GM12878 (cell line): ENCODE data around the gene ZNF496. TPM values are rescaled to one million over a fixed set of nuclear protein-coding genes. Genes with fewer than 3 reads are reported as not detected.

Experiments used
- ATAC-seq: fragments of 200-7000 bp; cut with Tn5 transposase; 3 replicates; pipeline ENCODE4 v1.9.1; 2020; ENCODE audit warnings: mild to moderate bottlenecking, moderate library complexity
- BruUV-seq: library from RNA; stranded (reverse); fragments of 400-500 nt; replicated peaks from 2 replicates; lab custom pipeline; 2021; lab: Mats Ljungman, UMichigan
- CTCF ChIA-PET: fragments of 300-600 bp; sonication (Branson Sonifier 250); formaldehyde crosslinking; extraction: SDS; loops from one replicate; lab custom pipeline; 2021; ENCODE audit warnings: inconsistent platforms; lab: Yijun Ruan, JAX
- POLR2A ChIA-PET: fragments of 350-600 bp; formaldehyde crosslinking; extraction: SDS; loops from one replicate; lab custom pipeline; 2021; ENCODE audit warnings: inconsistent platforms; lab: Charles Lee
- RAD21 ChIA-PET: fragments of 300-600 bp; sonication (Branson Sonifier 250); formaldehyde crosslinking; loops from one replicate; lab custom pipeline; 2023; ENCODE audit warnings: antibody characterized with exemption; ENCODE audit not compliant: unreplicated experiment; lab: Charles Lee
- SMC1A ChIA-PET: fragments of 300-600 bp; sonication (Branson Sonifier 250); formaldehyde crosslinking; loops from one replicate; lab custom pipeline; 2023; ENCODE audit not compliant: unreplicated experiment, uncharacterized antibody; lab: Charles Lee
- DNase-seq: peaks from one replicate; pipeline ENCODE4 v3.0.0-alpha.2; 2011; ENCODE audit warnings: low read depth, low spot score
- FAIRE-seq: peaks from 3 replicates; lab custom pipeline; 2011; peaks lifted over from hg19 to GRCh38; lab: Jason Lieb, UNC
- H2AFZ ChIP-seq: 2 replicates; pipeline ENCODE4 v1.6.0; 2011; ENCODE audit warnings: low read depth, low read length, control low read depth; ENCODE audit not compliant: control insufficient read depth
- H3K27ac ChIP-seq: 2 replicates; pipeline ENCODE4 v1.5.1; 2011; ENCODE audit warnings: control low read depth; ENCODE audit not compliant: control insufficient read depth, insufficient read depth
- H3K27me3 ChIP-seq, 2 experiments: replicated peaks in 1 of 2; 2 replicates each; pipeline versions ENCODE4 v1.6.0 to v1.6.1; 2011; ENCODE audit warnings: low read length in 1 of 2; ENCODE audit not compliant: control insufficient read depth in 2 of 2, insufficient read depth in 2 of 2
- H3K36me3 ChIP-seq, 2 experiments: 2 replicates each; pipeline ENCODE4 v1.5.1; 2011; ENCODE audit warnings: low read length in 1 of 2; ENCODE audit not compliant: control insufficient read depth in 2 of 2, insufficient read depth in 2 of 2
- H3K4me1 ChIP-seq: 2 replicates; pipeline ENCODE4 v1.6.1; 2011; ENCODE audit warnings: mild to moderate bottlenecking, low read length, moderate library complexity, mixed read lengths; ENCODE audit not compliant: control insufficient read depth, insufficient read depth
- H3K4me2 ChIP-seq: 2 replicates; pipeline ENCODE4 v1.6.0; 2011; ENCODE audit warnings: control low read depth; ENCODE audit not compliant: control insufficient read depth, insufficient read depth
- H3K4me3 ChIP-seq: fragments of 200-600 bp; sonication (generic); 2 replicates; pipeline ENCODE4 v1.5.1; 2016
- H3K79me2 ChIP-seq: 2 replicates; pipeline ENCODE4 v1.6.0; 2011; ENCODE audit warnings: low read length; ENCODE audit not compliant: control insufficient read depth, insufficient read depth
- H3K9ac ChIP-seq: 2 replicates; pipeline ENCODE4 v1.8.0; 2011; ENCODE audit warnings: low read length, control low read depth, mixed read lengths; ENCODE audit not compliant: control insufficient read depth, insufficient read depth
- H3K9me3 ChIP-seq: replicated peaks from 3 replicates; pipeline ENCODE4 v1.5.1; 2011; ENCODE audit warnings: mild to moderate bottlenecking, low read length; ENCODE audit not compliant: control insufficient read depth, insufficient read depth
- H4K20me1 ChIP-seq: 2 replicates; pipeline ENCODE4 v1.6.0; 2011; ENCODE audit not compliant: control insufficient read depth, insufficient read depth
- CBX5 ChIP-seq: sonication (generic); IDR thresholded peaks from 2 replicates; pipeline ENCODE4 v1.6.1; 2016; ENCODE audit warnings: low read depth, moderate library complexity, mild to moderate bottlenecking, inconsistent platforms
- E4F1 ChIP-seq: fragments of 450-650 bp; IDR thresholded peaks from 2 replicates; pipeline ENCODE4 v1.6.1; 2018; ENCODE audit warnings: borderline replicate concordance, mild to moderate bottlenecking; ENCODE audit not compliant: partially characterized antibody
- EGR1 ChIP-seq, 2 experiments: IDR thresholded peaks; 1 replicate in 1 of 2; 2 replicates in 1 of 2; pipeline ENCODE4 v1.6.1; 2011 to 2012; ENCODE audit warnings: low read depth in 2 of 2, low read length in 2 of 2, borderline replicate concordance in 1 of 2, mild to moderate bottlenecking in 1 of 2, moderate library complexity in 1 of 2
- FOXM1 ChIP-seq: IDR thresholded peaks from 2 replicates; pipeline ENCODE4 v1.6.1; 2012; ENCODE audit warnings: low read depth, mild to moderate bottlenecking, inconsistent platforms, low read length, moderate library complexity
- HDGF ChIP-seq: fragments of 450-650 bp; IDR thresholded peaks from 2 replicates; pipeline ENCODE4 v1.6.1; 2016; ENCODE audit warnings: antibody characterized with exemption
- MLLT1 ChIP-seq: fragments of 450-650 bp; IDR thresholded peaks from 2 replicates; pipeline ENCODE4 v1.6.1; 2016; ENCODE audit warnings: mild to moderate bottlenecking
- NR2F1 ChIP-seq: fragments of 450-650 bp; conservative IDR thresholded peaks from 2 replicates; pipeline ENCODE4 v1.6.1; 2017; ENCODE audit warnings: mild to moderate bottlenecking
- PBX3 ChIP-seq: IDR thresholded peaks from 2 replicates; pipeline ENCODE4 v1.6.1; 2011; ENCODE audit warnings: mild to moderate bottlenecking, low read depth, low read length, moderate library complexity; ENCODE audit not compliant: insufficient replicate concordance
- RCOR1 ChIP-seq: conservative IDR thresholded peaks from 2 replicates; pipeline ENCODE4 v1.6.1; 2012; ENCODE audit warnings: low read depth, low read length, improper control_type of control experiment
- ZBTB40 ChIP-seq: fragments of 450-650 bp; IDR thresholded peaks from 2 replicates; pipeline ENCODE4 v1.6.1; 2016; ENCODE audit warnings: mild to moderate bottlenecking, moderate library complexity, borderline replicate concordance
- ZNF217 ChIP-seq: fragments of 450-650 bp; IDR thresholded peaks from 2 replicates; pipeline ENCODE4 v1.6.1; 2017; ENCODE audit warnings: antibody characterized with exemption, mild to moderate bottlenecking
- WGBS: methylation state at CpG from one replicate; pipeline ENCODE4 v1.1.6; 2016; ENCODE audit warnings: low lambda C conversion rate; ENCODE audit not compliant: insufficient replicate concordance, insufficient coverage; ENCODE audit errors: missing lambda C conversion rate; 5-methylcytosine and 5-hydroxymethylcytosine counted together
- in situ Hi-C: fragments of 300-500 bp; cut with MboI; formaldehyde crosslinking; loops from 9 replicates; pipeline ENCODE4 v1.14.3; 2018; ENCODE audit warnings: mixed read lengths
- intact Hi-C: fragments of 100-400 bp; cut with micrococcal nuclease; formaldehyde crosslinking; loops from one replicate; pipeline ENCODE4 v1.14.2; 2022; ENCODE audit not compliant: unreplicated experiment
- polyA plus RNA-seq, 11 experiments: library from polyadenylated mRNA; depleted of rRNA in 4 of 11; unstranded in 6 of 11; stranded (reverse) in 5 of 11; fragments of >200 nt; fragmentation: Nextera tagmentation in 4 of 11; fragmentation: Illumina TruSeq in 1 of 11; extraction: Ambion mirVana in 4 of 11; extraction: Trizol in 1 of 11; gene quantifications; 1 replicate in 1 of 11; 2 replicates in 10 of 11; pipeline versions ENCODE4 v1.2.1 to v1.2.3, GENCODE V29; 2011 to 2016; ENCODE audit warnings: inconsistent platforms in 2 of 11, missing spikeins in 2 of 11, low read depth in 1 of 11
- total RNA-seq, 4 experiments: library from RNA; depleted of rRNA in 3 of 4; stranded (reverse); fragments of >200 nt in 3 of 4; fragmentation: Illumina TruSeq in 1 of 4; extraction: Trizol in 1 of 4; gene quantifications; 2 replicates each; pipeline versions ENCODE4 v1.2.1 to v1.2.3, GENCODE V29; 2013 to 2021

The ZNF496 gene
- total and polyA plus RNA-seq, 10 of the 15 experiments (the other 5 are each of a cell fraction or from before 2014, with no cell fraction given): 1.6 to 26.4 (median 12.5) TPM

- ChIA-PET POLR2A (interaction anchor here (0.7 to 1.5 kb wide), 2 partner anchors 32 to 148 kb away, joined by 4 to 6 read pairs; no protein-coding TSS in a partner anchor), CTCF (interaction anchor here (1.3 to 1.5 kb wide), 3 partner anchors 13 to 28 kb away, joined by 3 to 10 read pairs (median 9); no protein-coding TSS in a partner anchor), RAD21 (interaction anchor here (1.0 to 1.7 kb wide), 2 partner anchors 13 to 28 kb away, joined by 3 to 4 read pairs; partner anchors contain the start of gene ZNF496), SMC1A (interaction anchor here (1.0 to 1.8 kb wide), 7 partner anchors 9 to 148 kb away, joined by 3 to 8 read pairs (median 3); no protein-coding TSS in a partner anchor)
- TF ChIP-seq ZBTB40 (no peak), FOXM1 (no peak), HDGF (no peak), E4F1 (no peak), NR2F1 (no peak), MLLT1 (no peak; the same call in 1 of the 2 replicates), RCOR1 (no peak), EGR1 (IDR thresholded peaks at IDR 0.05; ENCODE audit: borderline replicate concordance in 1 of 2, low read depth in 2 of 2, low read length in 2 of 2) (no peak), PBX3 (no peak), ZNF217 (no peak), CBX5 (no peak)
- Histone ChIP-seq H3K4me3 (no peak overlapping the region), H3K9ac (no peak overlapping the region), H3K36me3 (no peaks in the 10 kb centered on the region), H3K9me3 (peaks cover 2% of the 10 kb centered on the region; the same call in 2 of the 3 replicates), H3K4me2 (no peak overlapping the region), H4K20me1 (no peaks in the 10 kb centered on the region), H3K4me1 (peaks cover 13% of the 10 kb centered on the region), H3K27ac (no peak overlapping the region), H3K27me3 (no peaks in the 10 kb centered on the region), H3K79me2 (no peaks in the 10 kb centered on the region), H2AFZ (no peak overlapping the region)
- no peak for DNase-seq
- in situ Hi-C loops: loop anchor here (25.0 kb wide), 1 partner anchor 1077 kb away; the partner anchor contains the start of gene OR2T2
- intact Hi-C loops: no loop called here
- FAIRE-seq: no peak
- BruUV-seq: no TSS peak
- WGBS: 77% methylated on average over 13 of the region's 13 CpGs
- no peak for ATAC-seq
Observed at GRCh38 chr1:247360116-247360898, 28.6 kb upstream of the ZNF496 start.
